ENCODE results near the gene CLCN4. TPM values are rescaled to one million over a fixed set of nuclear protein-coding genes. Genes with fewer than 3 reads are reported as not detected.

CLCN4 gene
- total and polyA plus RNA-seq, 10 donors, result 0.63 to 10.9 (median 5.0) TPM

DNA sequence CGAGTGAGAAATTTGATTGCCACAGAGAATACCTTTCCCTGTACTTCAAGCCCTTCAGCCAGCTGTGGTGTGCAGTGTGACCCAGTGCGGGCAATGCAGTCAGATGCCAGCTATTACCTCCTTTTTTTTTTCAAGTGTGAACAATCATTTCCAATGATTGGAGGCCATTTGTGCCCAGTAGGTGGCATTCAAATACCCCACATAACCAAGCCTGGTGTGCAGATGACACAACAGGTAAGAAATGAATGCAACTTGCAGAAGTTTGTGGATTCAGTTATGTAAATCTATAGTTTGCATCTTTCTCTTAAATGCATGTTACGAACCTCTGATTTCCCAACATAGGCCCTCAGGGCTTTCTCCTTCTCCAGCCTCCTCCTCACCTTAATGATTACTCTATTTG, 98.0 kb downstream of the CLCN4 start:
- Histone ChIP-seq H3K27ac (no peak overlapping the region), H3K9me3 (no peaks in the 10 kb centered on the region), H3K27me3 (replicated peaks in 1 of 7) (peaks cover 0 to 14% (median 0%) of the 10 kb centered on the region in 7 donors), H3K4me3 (no peak overlapping the region), H3K4me1 (no peaks in the 10 kb centered on the region), H3K36me3 (no peaks in the 10 kb centered on the region)
- TF ChIP-seq, protein P1, sequence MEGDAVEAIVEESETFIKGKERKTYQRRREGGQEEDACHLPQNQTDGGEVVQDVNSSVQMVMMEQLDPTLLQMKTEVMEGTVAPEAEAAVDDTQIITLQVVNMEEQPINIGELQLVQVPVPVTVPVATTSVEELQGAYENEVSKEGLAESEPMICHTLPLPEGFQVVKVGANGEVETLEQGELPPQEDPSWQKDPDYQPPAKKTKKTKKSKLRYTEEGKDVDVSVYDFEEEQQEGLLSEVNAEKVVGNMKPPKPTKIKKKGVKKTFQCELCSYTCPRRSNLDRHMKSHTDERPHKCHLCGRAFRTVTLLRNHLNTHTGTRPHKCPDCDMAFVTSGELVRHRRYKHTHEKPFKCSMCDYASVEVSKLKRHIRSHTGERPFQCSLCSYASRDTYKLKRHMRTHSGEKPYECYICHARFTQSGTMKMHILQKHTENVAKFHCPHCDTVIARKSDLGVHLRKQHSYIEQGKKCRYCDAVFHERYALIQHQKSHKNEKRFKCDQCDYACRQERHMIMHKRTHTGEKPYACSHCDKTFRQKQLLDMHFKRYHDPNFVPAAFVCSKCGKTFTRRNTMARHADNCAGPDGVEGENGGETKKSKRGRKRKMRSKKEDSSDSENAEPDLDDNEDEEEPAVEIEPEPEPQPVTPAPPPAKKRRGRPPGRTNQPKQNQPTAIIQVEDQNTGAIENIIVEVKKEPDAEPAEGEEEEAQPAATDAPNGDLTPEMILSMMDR (IDR thresholded peaks at IDR 0.05 in 8 of 11, conservative IDR thresholded peaks at IDR 0.05 in 3 of 11), result no peak
- TF ChIP-seq POLR2AphosphoS5 (IDR thresholded peaks at IDR 0.05) (no peak), POLR2A (IDR thresholded peaks at IDR 0.05) (no peak)
- WGBS, 5 donors, result 65 to 82% (median 77%) methylated on average over 3 of the region's 3 CpGs
- intact Hi-C loops (cut with DNase I; ENCODE audit: low total_unique reads), result no loop called here
- no peak for DNase-seq

DNA sequence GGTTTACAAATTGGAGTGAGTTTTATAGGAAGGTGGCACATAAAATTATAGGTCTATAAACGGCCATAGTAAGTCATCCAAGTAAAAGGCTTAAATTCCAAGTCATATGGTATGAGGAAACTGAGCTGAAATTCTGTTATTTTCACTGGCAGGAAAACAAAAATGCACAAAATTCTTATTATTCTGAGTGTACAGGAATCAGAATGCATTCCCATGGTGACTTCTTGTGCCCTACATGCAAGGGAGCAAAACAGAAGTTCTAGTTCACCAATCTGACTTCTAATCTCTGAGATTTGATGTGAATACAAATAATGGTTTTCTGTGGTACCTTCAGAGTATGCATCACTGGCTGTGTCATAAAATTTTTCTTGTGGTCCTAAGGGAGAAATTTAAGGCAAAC, 102.9 kb downstream of the CLCN4 start:
- no peak overlapping the region for H3K4me3 ChIP-seq
- no peak for DNase-seq
- no peaks in the 10 kb centered on the region for H3K36me3 ChIP-seq
- no peak for TF ChIP-seq POLR2AphosphoS5 (IDR thresholded peaks at IDR 0.05)
- TF ChIP-seq POLR2A (IDR thresholded peaks at IDR 0.05), result no peak
- no peaks in the 10 kb centered on the region for H3K4me1 ChIP-seq
- H3K27me3 ChIP-seq (replicated peaks in 1 of 7), result peaks cover 0 to 14% (median 0%) of the 10 kb centered on the region in 7 donors
- no peak overlapping the region for H3K27ac ChIP-seq
- intact Hi-C loops (cut with DNase I; ENCODE audit: low total_unique reads), result no loop called here
- H3K9me3 ChIP-seq, result peaks cover 0 to 6% (median 0%) of the 10 kb centered on the region in 8 donors
- 34 to 80% (median 47%) methylated on average over 1 of the region's 1 CpG for WGBS, 5 donors

DNA sequence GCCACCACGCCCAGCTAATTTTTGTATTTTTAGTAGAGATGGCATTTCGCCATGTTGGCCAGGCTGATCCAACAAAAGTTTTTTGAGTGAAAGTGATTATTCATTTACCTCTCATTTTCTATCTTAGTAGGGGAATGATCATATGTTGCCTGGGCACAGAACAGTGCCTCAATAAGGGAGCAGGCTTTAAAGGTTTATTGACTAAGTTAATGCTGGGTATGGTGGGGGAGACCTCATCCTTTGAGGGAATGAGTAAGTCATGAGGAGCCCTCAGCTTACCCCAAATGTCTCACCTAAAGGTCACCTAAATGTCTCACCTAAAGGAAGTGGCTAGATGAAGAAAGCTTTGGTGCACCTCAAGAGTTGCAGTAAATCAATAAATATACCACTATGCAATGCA, 109.0 kb downstream of the CLCN4 start:
- Histone ChIP-seq H3K36me3 (no peaks in the 10 kb centered on the region), H3K9me3 (peaks cover 0 to 6% (median 0%) of the 10 kb centered on the region in 8 donors), H3K27me3 (replicated peaks in 1 of 7) (no peaks in the 10 kb centered on the region), H3K27ac (no peak overlapping the region), H3K4me3 (no peak overlapping the region), H3K4me1 (no peaks in the 10 kb centered on the region)
- WGBS, 5 donors, result 67 to 91% (median 76%) methylated on average over 2 of the region's 2 CpGs
- no peak for DNase-seq
- TF ChIP-seq POLR2AphosphoS5 (IDR thresholded peaks at IDR 0.05) (no peak), POLR2A (IDR thresholded peaks at IDR 0.05) (no peak)
- TF ChIP-seq, protein P1 (IDR thresholded peaks at IDR 0.05 in 8 of 11, conservative IDR thresholded peaks at IDR 0.05 in 3 of 11), result no peak
- intact Hi-C loops (cut with DNase I; ENCODE audit: low total_unique reads), result no loop called here

DNA sequence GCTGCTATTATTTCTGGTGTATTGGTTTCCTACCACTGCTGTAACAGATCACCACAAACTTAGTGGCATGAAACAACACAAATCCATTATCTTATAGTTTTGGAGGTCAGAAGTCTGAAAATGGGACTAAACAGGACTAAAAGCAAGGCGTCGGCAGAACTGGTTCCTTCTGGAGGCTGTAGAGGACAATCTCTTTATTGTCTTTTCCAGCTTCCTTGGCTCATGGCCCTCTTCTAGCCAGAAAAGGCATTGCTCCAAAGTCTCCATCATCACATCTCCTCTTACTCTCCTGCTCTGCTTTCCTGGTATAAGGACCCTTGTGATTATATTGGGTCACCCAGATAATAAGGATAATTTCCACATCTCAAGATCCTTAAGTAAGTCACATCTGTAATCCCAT, 121.9 kb downstream of the CLCN4 start:
- Histone ChIP-seq H3K4me1 (no peaks in the 10 kb centered on the region), H3K27me3 (replicated peaks in 1 of 7) (no peaks in the 10 kb centered on the region), H3K27ac (no peak overlapping the region), H3K4me3 (no peak overlapping the region), H3K36me3 (no peaks in the 10 kb centered on the region), H3K9me3 (no peaks in the 10 kb centered on the region)
- WGBS, 5 donors, result 83 to 96% (median 94%) methylated on average over 2 of the region's 2 CpGs
- TF ChIP-seq POLR2A (IDR thresholded peaks at IDR 0.05) (no peak), POLR2AphosphoS5 (IDR thresholded peaks at IDR 0.05) (no peak)
- TF ChIP-seq, protein P1 (IDR thresholded peaks at IDR 0.05 in 8 of 11, conservative IDR thresholded peaks at IDR 0.05 in 3 of 11), result no peak
- no peak for DNase-seq
- intact Hi-C loops (cut with DNase I; ENCODE audit: low total_unique reads), result no loop called here

DNA sequence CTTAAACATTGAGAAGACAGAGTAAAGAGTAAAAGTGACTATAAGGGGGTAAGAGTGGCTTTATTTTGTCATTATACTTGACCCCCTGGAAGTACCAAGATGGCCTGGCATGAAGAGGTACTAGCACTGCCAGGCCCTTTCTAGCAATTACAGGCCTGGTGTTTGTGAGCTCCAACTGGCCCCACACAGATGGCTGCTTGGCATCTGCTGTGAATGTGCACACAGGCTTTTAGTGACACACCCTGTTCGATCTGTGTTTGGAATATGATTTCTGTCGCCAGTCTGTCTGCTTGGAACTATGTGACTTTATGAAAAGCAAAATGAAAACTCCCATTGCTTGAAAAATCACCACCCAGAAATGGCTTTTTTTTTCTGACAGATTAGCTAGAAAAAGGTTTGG, 123.3 kb downstream of the CLCN4 start:
- Histone ChIP-seq H3K36me3 (no peaks in the 10 kb centered on the region), H3K4me1 (no peaks in the 10 kb centered on the region), H3K4me3 (no peak overlapping the region), H3K27ac (no peak overlapping the region), H3K9me3 (no peaks in the 10 kb centered on the region), H3K27me3 (replicated peaks in 1 of 7) (no peaks in the 10 kb centered on the region)
- 81 to 96% (median 89%) methylated on average over 2 of the region's 2 CpGs for WGBS, 5 donors
- DNase-seq, result no peak
- intact Hi-C loops (cut with DNase I; ENCODE audit: low total_unique reads), result no loop called here
- TF ChIP-seq, protein P1 (IDR thresholded peaks at IDR 0.05 in 8 of 11, conservative IDR thresholded peaks at IDR 0.05 in 3 of 11), result no peak
- TF ChIP-seq POLR2AphosphoS5 (IDR thresholded peaks at IDR 0.05), result no peak
- no peak for TF ChIP-seq POLR2A (IDR thresholded peaks at IDR 0.05)
